ENCODE data around the gene CORO2B.

CORO2B gene

GRCh38 chr15:68768321-68768720, 189.5 kb downstream of the CORO2B start:
- H3K4me1 ChIP-seq (ENCODE audit: insufficient read depth, low read length) = no peaks in the 10 kb centered on the region
- no peak overlapping the region for H3K27ac ChIP-seq (ENCODE audit: low read length)
- H3K9me3 ChIP-seq (ENCODE audit: insufficient read depth, low read depth, low read length) = no peaks in the 10 kb centered on the region
- no peaks in the 10 kb centered on the region for H3K27me3 ChIP-seq (ENCODE audit: insufficient read depth, low read length)
- H3K36me3 ChIP-seq (ENCODE audit: insufficient read depth, low read depth, low read length) = no peaks in the 10 kb centered on the region
- no peak overlapping the region for H3K4me3 ChIP-seq (ENCODE audit: low read length)
- no peak overlapping the region for H3K9ac ChIP-seq (ENCODE audit: low read depth, low read length)

DNA sequence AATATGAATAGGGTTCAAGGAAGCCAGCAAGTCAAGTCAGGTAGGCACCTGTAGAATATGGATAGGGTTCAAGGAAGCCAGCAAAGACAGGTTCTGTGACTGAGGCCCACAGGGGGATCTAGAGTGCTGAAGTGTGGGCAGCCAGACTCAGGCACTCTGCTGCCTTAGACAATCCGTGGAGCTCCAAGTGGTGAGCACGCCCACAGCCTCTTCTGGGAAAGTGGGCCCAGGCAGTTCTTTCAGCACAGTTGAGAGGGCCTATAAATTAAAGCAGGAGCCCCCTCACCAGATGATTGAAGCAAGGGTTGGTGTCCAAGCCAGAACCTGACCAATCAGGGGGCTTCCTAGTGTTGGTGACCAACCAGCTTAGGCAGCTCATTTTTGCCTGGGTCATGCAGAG, 190.9 kb downstream of the CORO2B start:
- Histone ChIP-seq H3K4me3 (ENCODE audit: low read length) (no peak overlapping the region), H3K27ac (ENCODE audit: low read length) (no peak overlapping the region), H3K27me3 (ENCODE audit: insufficient read depth, low read length) (no peaks in the 10 kb centered on the region), H3K4me1 (ENCODE audit: insufficient read depth, low read length) (no peaks in the 10 kb centered on the region), H3K9ac (ENCODE audit: low read depth, low read length) (no peak overlapping the region), H3K36me3 (ENCODE audit: insufficient read depth, low read depth, low read length) (no peaks in the 10 kb centered on the region), H3K9me3 (ENCODE audit: insufficient read depth, low read depth, low read length) (no peaks in the 10 kb centered on the region)

DNA sequence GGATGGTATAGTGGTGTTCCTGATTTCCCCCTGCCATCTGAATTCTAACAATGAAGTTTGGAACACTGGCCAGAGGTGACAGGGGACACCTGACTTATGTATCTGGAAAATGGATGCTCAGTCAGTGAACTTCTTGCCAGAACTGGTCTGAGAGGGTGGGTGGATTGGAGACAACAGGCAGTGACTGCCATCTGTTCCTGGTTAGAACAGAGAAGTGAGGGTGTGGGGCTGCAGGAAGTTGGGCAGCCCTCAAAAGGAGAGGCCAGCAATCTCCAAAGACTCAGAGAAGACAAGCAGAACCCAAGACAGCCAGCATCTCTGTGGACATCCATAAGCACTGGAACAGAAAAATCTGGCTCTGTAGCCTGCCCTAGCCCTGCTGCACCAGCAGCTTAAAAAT, 191.4 kb downstream of the CORO2B start:
- Histone ChIP-seq H3K9me3 (ENCODE audit: insufficient read depth, low read depth, low read length) (no peaks in the 10 kb centered on the region), H3K4me1 (ENCODE audit: insufficient read depth, low read length) (no peaks in the 10 kb centered on the region), H3K4me3 (ENCODE audit: low read length) (no peak overlapping the region), H3K36me3 (ENCODE audit: insufficient read depth, low read depth, low read length) (no peaks in the 10 kb centered on the region), H3K9ac (ENCODE audit: low read depth, low read length) (no peak overlapping the region), H3K27ac (ENCODE audit: low read length) (no peak overlapping the region), H3K27me3 (ENCODE audit: insufficient read depth, low read length) (no peaks in the 10 kb centered on the region)

GRCh38 chr15:68773036-68773435, 194.2 kb downstream of the CORO2B start:
- no peaks in the 10 kb centered on the region for H3K27me3 ChIP-seq (ENCODE audit: insufficient read depth, low read length)
- no peaks in the 10 kb centered on the region for H3K4me1 ChIP-seq (ENCODE audit: insufficient read depth, low read length)
- no peak overlapping the region for H3K27ac ChIP-seq (ENCODE audit: low read length)
- H3K9ac ChIP-seq (ENCODE audit: low read depth, low read length) = no peak overlapping the region
- H3K9me3 ChIP-seq (ENCODE audit: insufficient read depth, low read depth, low read length) = no peaks in the 10 kb centered on the region
- no peak overlapping the region for H3K4me3 ChIP-seq (ENCODE audit: low read length)
- H3K36me3 ChIP-seq (ENCODE audit: insufficient read depth, low read depth, low read length) = peaks cover 7% of the 10 kb centered on the region; the same call in 1 of the 2 replicates

- Histone ChIP-seq H3K27ac (ENCODE audit: low read length) (no peak overlapping the region), H3K4me1 (ENCODE audit: insufficient read depth, low read length) (no peaks in the 10 kb centered on the region)
These were observed 195.3 kb downstream of the CORO2B start for GRCh38 chr15:68774120-68774519.

GRCh38 chr15:68774521-68775235, 195.9 kb downstream of the CORO2B start:
- no peak overlapping the region for H3K27ac ChIP-seq (ENCODE audit: low read length)
- no peak overlapping the region for H3K4me3 ChIP-seq (ENCODE audit: low read length)
- no peaks in the 10 kb centered on the region for H3K27me3 ChIP-seq (ENCODE audit: insufficient read depth, low read length)
- H3K9ac ChIP-seq (ENCODE audit: low read depth, low read length) = no peak overlapping the region
- H3K36me3 ChIP-seq (ENCODE audit: insufficient read depth, low read depth, low read length) = peaks cover 24% of the 10 kb centered on the region
- H3K9me3 ChIP-seq (ENCODE audit: insufficient read depth, low read depth, low read length) = no peaks in the 10 kb centered on the region
- no peaks in the 10 kb centered on the region for H3K4me1 ChIP-seq (ENCODE audit: insufficient read depth, low read length)

More at GRCh38 chr15:68774120-68774519, 195.3 kb downstream of the CORO2B start:
- H3K36me3 ChIP-seq (ENCODE audit: insufficient read depth, low read depth, low read length) = peaks cover 18% of the 10 kb centered on the region
- no peak overlapping the region for H3K4me3 ChIP-seq (ENCODE audit: low read length)
- no peak overlapping the region for H3K9ac ChIP-seq (ENCODE audit: low read depth, low read length)
- no peaks in the 10 kb centered on the region for H3K27me3 ChIP-seq (ENCODE audit: insufficient read depth, low read length)
- H3K9me3 ChIP-seq (ENCODE audit: insufficient read depth, low read depth, low read length) = no peaks in the 10 kb centered on the region

GRCh38 chr15:68775236-68775577, 196.4 kb downstream of the CORO2B start:
- Histone ChIP-seq H3K9ac (ENCODE audit: low read depth, low read length) (no peak overlapping the region), H3K9me3 (ENCODE audit: insufficient read depth, low read depth, low read length) (no peaks in the 10 kb centered on the region), H3K27me3 (ENCODE audit: insufficient read depth, low read length) (no peaks in the 10 kb centered on the region), H3K4me1 (ENCODE audit: insufficient read depth, low read length) (no peaks in the 10 kb centered on the region), H3K36me3 (ENCODE audit: insufficient read depth, low read depth, low read length) (peaks cover 29% of the 10 kb centered on the region), H3K4me3 (ENCODE audit: low read length) (no peak overlapping the region), H3K27ac (ENCODE audit: low read length) (no peak overlapping the region)

GRCh38 chr15:68775671-68776476, 197.1 kb downstream of the CORO2B start:
- Histone ChIP-seq H3K4me3 (ENCODE audit: low read length) (no peak overlapping the region), H3K27me3 (ENCODE audit: insufficient read depth, low read length) (no peaks in the 10 kb centered on the region), H3K36me3 (ENCODE audit: insufficient read depth, low read depth, low read length) (peaks cover 36% of the 10 kb centered on the region), H3K9me3 (ENCODE audit: insufficient read depth, low read depth, low read length) (no peaks in the 10 kb centered on the region), H3K27ac (ENCODE audit: low read length) (no peak overlapping the region), H3K4me1 (ENCODE audit: insufficient read depth, low read length) (no peaks in the 10 kb centered on the region), H3K9ac (ENCODE audit: low read depth, low read length) (no peak overlapping the region)

GRCh38 chr15:68776477-68777270, 197.9 kb downstream of the CORO2B start:
- Histone ChIP-seq H3K36me3 (ENCODE audit: insufficient read depth, low read depth, low read length) (peaks cover 44% of the 10 kb centered on the region), H3K4me1 (ENCODE audit: insufficient read depth, low read length) (no peaks in the 10 kb centered on the region), H3K27me3 (ENCODE audit: insufficient read depth, low read length) (no peaks in the 10 kb centered on the region), H3K4me3 (ENCODE audit: low read length) (no peak overlapping the region), H3K27ac (ENCODE audit: low read length) (no peak overlapping the region), H3K9me3 (ENCODE audit: insufficient read depth, low read depth, low read length) (no peaks in the 10 kb centered on the region), H3K9ac (ENCODE audit: low read depth, low read length) (no peak overlapping the region)

Data from iPS-20b (cell line).